Astrocyte (in vitro differentiated cells and primary cell): Measurements from ENCODE around the gene KRTAP5-1.

Experiments used
- EZH2 ChIP-seq: IDR thresholded peaks from 2 replicates; pipeline ENCODE4 v1.6.1; 2012; ENCODE audit warnings: mild to moderate bottlenecking, low read length, inconsistent platforms; ENCODE audit not compliant: insufficient read depth
- TF ChIP-seq, protein P1 (sequence below): IDR thresholded peaks from 2 replicates; pipeline ENCODE4 v1.5.1; 2011; ENCODE audit warnings: low read depth, mild to moderate bottlenecking, inconsistent platforms, low read length, moderate library complexity; ENCODE audit not compliant: insufficient read depth

DNA sequence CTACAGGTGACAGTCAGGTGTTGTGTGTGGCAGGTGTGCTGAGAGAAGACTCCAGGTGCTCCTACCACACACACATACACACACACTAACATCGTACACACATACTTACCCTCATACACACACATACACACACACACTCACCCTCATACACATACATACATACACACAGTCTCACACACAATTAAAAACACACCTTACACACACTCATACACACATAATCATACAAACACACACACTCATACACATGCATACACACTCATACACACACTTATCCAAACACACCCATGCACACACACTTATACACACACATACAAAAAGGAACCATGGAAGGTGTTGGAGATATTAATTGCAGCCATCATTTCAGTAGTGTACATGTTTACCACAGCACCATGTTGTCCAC lies 18.5 kb upstream of the KRTAP5-1 start:
- TF ChIP-seq, protein P1, sequence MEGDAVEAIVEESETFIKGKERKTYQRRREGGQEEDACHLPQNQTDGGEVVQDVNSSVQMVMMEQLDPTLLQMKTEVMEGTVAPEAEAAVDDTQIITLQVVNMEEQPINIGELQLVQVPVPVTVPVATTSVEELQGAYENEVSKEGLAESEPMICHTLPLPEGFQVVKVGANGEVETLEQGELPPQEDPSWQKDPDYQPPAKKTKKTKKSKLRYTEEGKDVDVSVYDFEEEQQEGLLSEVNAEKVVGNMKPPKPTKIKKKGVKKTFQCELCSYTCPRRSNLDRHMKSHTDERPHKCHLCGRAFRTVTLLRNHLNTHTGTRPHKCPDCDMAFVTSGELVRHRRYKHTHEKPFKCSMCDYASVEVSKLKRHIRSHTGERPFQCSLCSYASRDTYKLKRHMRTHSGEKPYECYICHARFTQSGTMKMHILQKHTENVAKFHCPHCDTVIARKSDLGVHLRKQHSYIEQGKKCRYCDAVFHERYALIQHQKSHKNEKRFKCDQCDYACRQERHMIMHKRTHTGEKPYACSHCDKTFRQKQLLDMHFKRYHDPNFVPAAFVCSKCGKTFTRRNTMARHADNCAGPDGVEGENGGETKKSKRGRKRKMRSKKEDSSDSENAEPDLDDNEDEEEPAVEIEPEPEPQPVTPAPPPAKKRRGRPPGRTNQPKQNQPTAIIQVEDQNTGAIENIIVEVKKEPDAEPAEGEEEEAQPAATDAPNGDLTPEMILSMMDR = no peak
- TF ChIP-seq EZH2 = no peak
